HG02884 (cell line): ENCODE measurements around the gene RAB6B.

Experiments
- ATAC-seq: cut with Tn5 transposase; IDR thresholded peaks from one replicate; pipeline ENCODE4 v1.9.1; 2021; ENCODE audit warnings: mild to moderate bottlenecking, moderate library complexity; ENCODE audit not compliant: unreplicated experiment

RAB6B gene

GRCh38 chr3:133838916-133839800 is 56.5 kb downstream of the RAB6B start:
- no peak for ATAC-seq

GRCh38 chr3:133838296-133838789 is 57.3 kb downstream of the RAB6B start:
- no peak for ATAC-seq

- no peak for ATAC-seq
These were observed 58.0 kb downstream of the RAB6B start for GRCh38 chr3:133837487-133838295.

- ATAC-seq: no peak
These were observed 59.1 kb downstream of the RAB6B start for GRCh38 chr3:133836497-133837158.

- ATAC-seq: no peak
These were observed 59.7 kb downstream of the RAB6B start for GRCh38 chr3:133835961-133836360.

- no peak for ATAC-seq
These were observed 60.3 kb downstream of the RAB6B start for GRCh38 chr3:133835418-133835743.

- no peak for ATAC-seq
These were observed 60.9 kb downstream of the RAB6B start for GRCh38 chr3:133834621-133835417.

GRCh38 chr3:133833880-133834620 is 61.6 kb downstream of the RAB6B start:
- no peak for ATAC-seq

GRCh38 chr3:133833267-133833666 is 62.4 kb downstream of the RAB6B start:
- no peak for ATAC-seq

- ATAC-seq: no peak
These were observed 62.9 kb downstream of the RAB6B start for GRCh38 chr3:133832802-133833144.

- no peak for ATAC-seq
These were observed 63.5 kb downstream of the RAB6B start for GRCh38 chr3:133831966-133832801.

- no peak for ATAC-seq
These were observed 65.6 kb downstream of the RAB6B start for GRCh38 chr3:133830071-133830470.

GRCh38 chr3:133829310-133829707 is 66.4 kb downstream of the RAB6B start:
- ATAC-seq: no peak

- ATAC-seq: no peak
These were observed 66.9 kb downstream of the RAB6B start for GRCh38 chr3:133828576-133829309.

- ATAC-seq: no peak
These were observed 68.0 kb downstream of the RAB6B start for GRCh38 chr3:133827684-133828083.

GRCh38 chr3:133827136-133827535 is 68.5 kb downstream of the RAB6B start:
- ATAC-seq: no peak

- no peak for ATAC-seq
These were observed 69.5 kb downstream of the RAB6B start for GRCh38 chr3:133825969-133826727.
